Adrenal gland (tissue), 12 donors: ENCODE data around the gene RNF39. TPM values are rescaled to one million over a fixed set of nuclear protein-coding genes. Genes with fewer than 3 reads are reported as not detected.

Experiments
- DNase-seq, 7 donors: peaks; one replicate each; pipeline ENCODE4 v3.0.0-alpha.2; 2019 to 2020
- H3K27ac ChIP-seq, 5 donors: fragments of 200-600 bp; sonication (generic) in 4 of 5; 1 replicate in 3 of 5; 2 replicates in 2 of 5; pipeline versions ENCODE4 v1.5.1 to v1.8.0; 2016 to 2020; ENCODE audit warnings: mild to moderate bottlenecking in 1 of 5
- H3K27me3 ChIP-seq: fragments of 200-600 bp; 2 replicates; pipeline ENCODE4 v1.8.0; 2021
- H3K36me3 ChIP-seq, 2 donors: fragments of 200-600 bp; replicated peaks in 1 of 2; 1 replicate in 1 of 2; 2 replicates in 1 of 2; pipeline versions ENCODE4 v1.5.1 to v1.8.0; 2018 to 2022
- H3K4me1 ChIP-seq, 2 donors: fragments of 200-600 bp; replicated peaks in 1 of 2; 1 replicate in 1 of 2; 2 replicates in 1 of 2; pipeline versions ENCODE4 v1.5.1 to v1.8.0; 2018 to 2021
- H3K4me3 ChIP-seq, 4 donors: fragments of 200-600 bp; sonication (generic) in 3 of 4; one replicate each; pipeline ENCODE4 v1.5.1; 2016 to 2018
- H3K9me3 ChIP-seq, 3 donors: fragments of 200-600 bp; sonication (generic) in 1 of 3; replicated peaks in 1 of 3; 1 replicate in 2 of 3; 2 replicates in 1 of 3; pipeline versions ENCODE4 v1.5.1 to v1.8.0; 2016 to 2021
- POLR2A ChIP-seq, 2 donors: fragments of 450-650 bp; IDR thresholded peaks; one replicate each; pipeline ENCODE4 v1.6.1; 2017; ENCODE audit warnings: antibody characterized with exemption in 2 of 2, mild to moderate bottlenecking in 2 of 2, moderate library complexity in 1 of 2
- WGBS, 4 donors: extraction: QIAGEN DNeasy Blood & Tissue Kit in 2 of 4; methylation state at CpG; one replicate each; pipeline versions ENCODE4 v1.1.5 to v1.1.7; 2013 to 2017; 5-methylcytosine and 5-hydroxymethylcytosine counted together
- intact Hi-C, 2 donors: fragments of 100-400 bp; cut with DNase I; formaldehyde crosslinking; loops; one replicate each; pipeline versions ENCODE4 v1.14.1 to v1.15.0; 2022 to 2023
- polyA plus RNA-seq, 3 donors: library from polyadenylated mRNA; stranded (reverse); fragments of 200-250 nt in 2 of 3; fragments of 350-450 nt in 1 of 3; fragmentation: Illumina TruSeq in 1 of 3; extraction: RNeasy Lipid Tissue Mini Kit (QIAGEN cat#74804) in 1 of 3; gene quantifications; one replicate each; pipeline ENCODE4 v1.2.3, GENCODE V29; 2013 to 2014
- total RNA-seq, 9 donors: library from RNA; depleted of rRNA in 4 of 9; stranded (reverse); fragments of >200 nt in 4 of 9; fragments of 120-200 nt in 1 of 9; fragmentation: NEBNext Ultra II Directional in 1 of 9; extraction: Animal tissue kit (Norgen Biotek cat#: 25700) in 1 of 9; gene quantifications; one replicate each; pipeline versions ENCODE4 v1.1.0 to v1.2.4, GENCODE V29; 2013 to 2023
- TF ChIP-seq, protein P1 (sequence below), 6 experiments: fragments of 450-650 bp in 4 of 6; fragments of 200-600 bp in 2 of 6; sonication (generic) in 1 of 6; IDR thresholded peaks; 1 replicate in 5 of 6; 2 replicates in 1 of 6; pipeline versions ENCODE4 v1.5.1 to v1.8.0; 2016 to 2021; ENCODE audit warnings: antibody characterized with exemption in 6 of 6, mild to moderate bottlenecking in 2 of 6, moderate library complexity in 1 of 6
- donor health status: healthy with polysubstance abuse.
- donor health status: Bipolar disorder and iron deficiency.
- donor health status: DM: yes; HTN: yes; CAD: no.
- donor health status: DM: no; HTN: no; CAD: no.
- donor health status: DM: no; HTN: no; CAD: no.
- donor health status: DM: yes; HTN: yes; CAD: no.

The RNF39 gene
- total and polyA plus RNA-seq, 12 donors, result 0.11 to 1.7 (median 0.55) TPM; not detected in 3

DNA sequence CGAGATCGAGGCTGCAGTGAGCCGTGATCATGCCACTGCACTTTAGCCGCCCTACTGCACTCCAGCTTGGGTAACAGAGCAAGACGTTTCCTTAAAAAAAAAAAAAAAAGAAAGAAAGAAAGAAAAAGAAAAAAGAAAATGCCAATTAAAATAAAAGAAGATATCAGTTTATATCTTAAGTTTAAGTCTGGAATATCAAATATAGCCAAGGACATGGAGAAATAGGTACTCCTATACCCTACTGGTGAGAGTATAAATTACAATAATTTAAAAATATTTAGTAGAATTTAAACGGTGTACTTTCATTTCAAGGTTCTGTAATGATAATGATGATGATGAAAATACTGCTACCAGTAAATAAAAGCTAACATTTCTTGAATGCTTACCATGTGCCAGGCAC lies 41.2 kb upstream of the RNF39 start:
- Histone ChIP-seq H3K4me1 (no peaks in the 10 kb centered on the region), H3K27me3 (peaks cover 28% of the 10 kb centered on the region), H3K9me3 (no peaks in the 10 kb centered on the region), H3K4me3 (no peak overlapping the region), H3K36me3 (no peaks in the 10 kb centered on the region), H3K27ac (no peak overlapping the region)
- TF ChIP-seq, protein P1, sequence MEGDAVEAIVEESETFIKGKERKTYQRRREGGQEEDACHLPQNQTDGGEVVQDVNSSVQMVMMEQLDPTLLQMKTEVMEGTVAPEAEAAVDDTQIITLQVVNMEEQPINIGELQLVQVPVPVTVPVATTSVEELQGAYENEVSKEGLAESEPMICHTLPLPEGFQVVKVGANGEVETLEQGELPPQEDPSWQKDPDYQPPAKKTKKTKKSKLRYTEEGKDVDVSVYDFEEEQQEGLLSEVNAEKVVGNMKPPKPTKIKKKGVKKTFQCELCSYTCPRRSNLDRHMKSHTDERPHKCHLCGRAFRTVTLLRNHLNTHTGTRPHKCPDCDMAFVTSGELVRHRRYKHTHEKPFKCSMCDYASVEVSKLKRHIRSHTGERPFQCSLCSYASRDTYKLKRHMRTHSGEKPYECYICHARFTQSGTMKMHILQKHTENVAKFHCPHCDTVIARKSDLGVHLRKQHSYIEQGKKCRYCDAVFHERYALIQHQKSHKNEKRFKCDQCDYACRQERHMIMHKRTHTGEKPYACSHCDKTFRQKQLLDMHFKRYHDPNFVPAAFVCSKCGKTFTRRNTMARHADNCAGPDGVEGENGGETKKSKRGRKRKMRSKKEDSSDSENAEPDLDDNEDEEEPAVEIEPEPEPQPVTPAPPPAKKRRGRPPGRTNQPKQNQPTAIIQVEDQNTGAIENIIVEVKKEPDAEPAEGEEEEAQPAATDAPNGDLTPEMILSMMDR (IDR thresholded peaks at IDR 0.05), result peak in 1 of 6 experiments; percentile 12
- no peak for TF ChIP-seq POLR2A (IDR thresholded peaks at IDR 0.05)
- no peak for DNase-seq
- intact Hi-C loops, result no loop called here
- 59 to 74% (median 70%) methylated on average over 6 of the region's 6 CpGs for WGBS, 4 donors

DNA sequence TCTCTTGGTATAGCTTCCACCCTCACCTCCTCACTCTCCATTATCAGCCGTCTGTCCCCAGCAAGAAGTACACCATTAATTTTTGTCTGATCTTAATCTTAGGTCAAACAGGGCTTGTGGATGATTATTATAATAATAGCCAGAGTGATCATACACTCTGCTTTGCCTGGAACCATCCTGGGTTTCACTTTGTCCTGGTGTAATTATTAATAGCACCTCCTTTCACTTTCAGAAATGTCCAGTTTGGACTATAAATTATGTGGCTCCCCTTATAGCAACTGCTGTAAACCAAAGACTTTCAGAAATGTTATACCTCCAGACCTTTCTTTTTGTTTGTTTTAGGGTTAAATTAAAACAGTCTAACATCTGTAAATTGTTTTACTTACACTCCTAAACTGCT lies 38.3 kb upstream of the RNF39 start:
- TF ChIP-seq, protein P1 (IDR thresholded peaks at IDR 0.05), result no peak
- TF ChIP-seq POLR2A (IDR thresholded peaks at IDR 0.05), result no peak
- intact Hi-C loops, result no loop called here

DNA sequence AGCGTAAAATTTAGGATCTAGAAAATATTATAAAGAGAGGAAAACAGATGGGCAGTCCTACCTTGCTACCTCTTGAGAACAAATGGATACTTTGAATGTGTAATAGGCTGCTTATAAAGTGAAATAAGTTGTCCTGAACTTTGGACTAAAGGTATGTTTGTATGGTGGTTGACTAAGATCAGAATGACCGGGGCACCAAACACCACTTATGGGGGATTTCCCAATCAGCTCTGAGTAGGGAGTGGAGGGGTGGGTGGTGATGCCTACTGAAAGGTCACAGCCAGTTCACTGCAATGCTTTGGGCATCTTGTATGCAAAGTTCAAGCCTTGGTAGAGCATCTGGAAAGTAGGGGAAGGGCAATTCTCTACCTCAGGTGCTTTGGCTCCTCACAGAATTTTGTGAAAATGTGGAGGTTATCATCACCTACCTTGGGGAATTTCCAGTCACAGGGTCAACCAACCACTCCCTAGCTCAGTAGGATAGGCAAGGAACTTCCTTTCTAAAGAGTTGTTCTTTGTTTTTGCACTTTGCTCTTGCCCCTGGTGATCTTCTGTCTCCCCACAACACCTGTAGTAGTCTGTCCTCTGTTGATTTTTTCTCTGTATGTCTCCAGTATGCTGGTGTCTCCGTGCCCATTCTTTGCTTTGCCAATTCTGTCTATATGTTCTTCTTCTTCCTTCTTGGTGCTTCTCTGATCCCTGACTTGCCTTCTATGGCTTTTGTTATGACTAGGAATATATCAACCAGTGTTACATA lies 37.6 kb upstream of the RNF39 start, which contains the start of gene TRIM31:
TSS of gene TRIM31 (minus strand) at position 88 of the 757 bp plus-strand sequence. CDS start 285 bp downstream, outside the sequence.
- WGBS, 4 donors, result 66 to 83% (median 75%) methylated on average over 3 of the region's 3 CpGs
- TF ChIP-seq, protein P1 (IDR thresholded peaks at IDR 0.05), result no peak
- TF ChIP-seq POLR2A (IDR thresholded peaks at IDR 0.05), result no peak
- no peak for DNase-seq
- Histone ChIP-seq H3K4me1 (no peaks in the 10 kb centered on the region), H3K9me3 (no peaks in the 10 kb centered on the region), H3K27ac (no peak within 1 kb of the TSS), H3K36me3 (no peaks in the 10 kb centered on the region), H3K27me3 (peaks cover 44% of the 10 kb centered on the region), H3K4me3 (no peak within 1 kb of the TSS)
- intact Hi-C loops, result no loop called here

More for the DNA sequence above, 38.3 kb upstream of the RNF39 start:
- Histone ChIP-seq H3K4me3 (no peak overlapping the region), H3K27me3 (peaks cover 44% of the 10 kb centered on the region), H3K27ac (no peak overlapping the region), H3K9me3 (no peaks in the 10 kb centered on the region), H3K4me1 (no peaks in the 10 kb centered on the region), H3K36me3 (no peaks in the 10 kb centered on the region)
- no peak for DNase-seq
- WGBS, 4 donors, result 29 to 53% (median 48%) methylated on average over 1 of the region's 1 CpG

DNA sequence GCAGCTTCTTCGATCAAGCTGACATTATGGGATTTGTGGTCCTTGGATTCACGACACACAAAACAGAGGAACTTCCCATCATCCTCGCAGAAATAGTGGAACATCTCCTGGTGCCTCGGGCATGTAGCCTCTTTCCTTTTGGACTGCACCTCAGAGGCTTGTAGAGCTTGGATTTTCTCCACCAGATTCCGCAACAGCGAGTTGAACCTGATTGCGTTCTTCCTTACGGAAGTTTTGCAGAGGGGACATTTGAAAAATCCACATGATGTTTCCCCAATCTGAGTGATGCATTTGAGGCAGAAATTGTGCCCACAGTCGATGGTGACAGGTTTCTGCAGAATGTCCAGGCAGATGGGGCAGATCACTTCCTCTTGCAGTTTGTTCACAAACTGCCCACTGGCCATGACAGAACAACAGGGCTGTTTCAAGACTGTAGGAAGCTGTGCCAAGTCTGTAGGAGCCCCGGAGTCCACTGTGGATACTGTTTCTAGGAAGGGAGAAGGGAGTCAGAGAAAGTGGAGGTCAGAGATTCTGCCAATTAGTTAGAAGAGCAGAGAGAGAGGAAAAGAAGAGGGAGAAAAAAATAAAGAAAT lies 36.9 kb upstream of the RNF39 start:
- no peaks in the 10 kb centered on the region for H3K4me1 ChIP-seq
- 64 to 78% (median 72%) methylated on average over 10 of the region's 10 CpGs for WGBS, 4 donors
- no peak for TF ChIP-seq POLR2A (IDR thresholded peaks at IDR 0.05)
- TF ChIP-seq, protein P1 (IDR thresholded peaks at IDR 0.05), result no peak
- no peak overlapping the region for H3K4me3 ChIP-seq
- no peak for DNase-seq
- peaks cover 44% of the 10 kb centered on the region for H3K27me3 ChIP-seq
- no peaks in the 10 kb centered on the region for H3K9me3 ChIP-seq
- no peaks in the 10 kb centered on the region for H3K36me3 ChIP-seq
- H3K27ac ChIP-seq, result no peak overlapping the region
- intact Hi-C loops, result no loop called here
